ENCODE data around the gene OSBPL1A. TPM values are rescaled to one million over a fixed set of nuclear protein-coding genes. Genes with fewer than 3 reads are reported as not detected.

The OSBPL1A gene
- total and polyA plus RNA-seq, 2 of the 8 experiments (the other 6 are each of a cell fraction or from before 2014, with no cell fraction given): 53.2 to 74.9 TPM

- DNase-seq (ENCODE audit: low read depth in 1 of 2, low spot score in 2 of 2) (peak in 1 of 2 experiments; percentile 17), FAIRE-seq (no peak)
- Histone ChIP-seq H2AK5ac (ENCODE audit: low read depth, low read length) (no peak overlapping the region), H3K27ac (ENCODE audit: low read depth, low read length) (no peak overlapping the region), H3K9me3 (ENCODE audit: insufficient read depth in 2 of 2, low read depth in 1 of 2, low read length in 1 of 2) (no peaks in the 10 kb centered on the region), H4K5ac (ENCODE audit: insufficient read length, low read depth, low read length) (no peak overlapping the region), H2BK12ac (ENCODE audit: low read depth, low read length) (no peak overlapping the region), H3K14ac (ENCODE audit: insufficient read length) (no peak overlapping the region), H2BK20ac (ENCODE audit: low read length) (no peak overlapping the region), H4K8ac (ENCODE audit: extremely low read depth, insufficient read depth, low read length) (no peak overlapping the region), H3K4me2 (ENCODE audit: insufficient read depth in 1 of 2, low read depth in 2 of 2, low read length in 2 of 2) (no peak overlapping the region), H4K91ac (replicated peaks; ENCODE audit: insufficient read length, low read length) (no peak overlapping the region), H3K79me1 (ENCODE audit: low read depth, low read length) (peaks cover 2% of the 10 kb centered on the region; the same call in 1 of the 2 replicates), H2BK120ac (replicated peaks; ENCODE audit: low read depth, low read length) (no peak overlapping the region), H3K4me1 (replicated peaks in 1 of 4; ENCODE audit: control insufficient read depth in 3 of 4, insufficient read depth in 4 of 4, low read length in 3 of 4) (peaks cover 0 to 4% (median 1%) of the 10 kb centered on the region in 4 experiments; a peak in 2 of 7 replicates), H3K4ac (replicated peaks; ENCODE audit: insufficient read length, low read depth, low read length) (no peak overlapping the region), H2AFZ (ENCODE audit: low read length) (no peak overlapping the region), H3K18ac (ENCODE audit: extremely low read depth, low read length) (no peak overlapping the region), H3K79me2 (ENCODE audit: control insufficient read depth in 1 of 2, insufficient read depth in 2 of 2, low read length in 2 of 2) (peaks cover 0 to 12% of the 10 kb centered on the region in 2 experiments; a peak in 2 of 4 replicates), H3K23me2 (ENCODE audit: low read depth, low read length) (no peaks in the 10 kb centered on the region), H3K27me3 (replicated peaks in 1 of 4; ENCODE audit: control insufficient read depth in 3 of 4, extremely low read depth in 1 of 4, insufficient read depth in 3 of 4, low read length in 3 of 4) (no peaks in the 10 kb centered on the region), H2BK5ac (ENCODE audit: low read depth, low read length) (no peak overlapping the region), H3K9ac (replicated peaks in 1 of 4; ENCODE audit: extremely low read depth in 1 of 4, low read depth in 3 of 4, low read length in 3 of 4) (no peak overlapping the region), H3K4me3 (ENCODE audit: extremely low read depth in 1 of 4, insufficient read depth in 2 of 4, low read depth in 3 of 4, low read length in 4 of 4) (no peak overlapping the region), H2BK15ac (ENCODE audit: low read length) (no peak overlapping the region), H4K20me1 (replicated peaks in 1 of 2; ENCODE audit: control insufficient read depth in 1 of 2, insufficient read depth in 2 of 2, low read length in 2 of 2) (peaks cover 0 to 3% of the 10 kb centered on the region in 2 experiments), H3K56ac (replicated peaks; ENCODE audit: insufficient read length, low read depth, low read length) (no peak overlapping the region), H3K23ac (ENCODE audit: insufficient read length) (no peak overlapping the region), H3K36me3 (ENCODE audit: control insufficient read depth in 2 of 4, insufficient read depth in 4 of 4, low read length in 3 of 4) (peaks cover 9 to 48% (median 27%) of the 10 kb centered on the region in 4 experiments)
- POLR2A ChIA-PET (ENCODE audit: partially characterized antibody): interaction anchor here (1.1 to 1.7 kb wide), 2 partner anchors 27 to 29 kb away, joined by 4 to 5 read pairs; partner anchors contain the start of gene OSBPL1A
- 94% methylated on average over 1 of the region's 1 CpG; no CpG with 5 or more reads in 1 of the 2 experiments for WGBS, 2 experiments (ENCODE audit: extremely low coverage in 1 of 2, insufficient coverage in 1 of 2, insufficient read length in 1 of 2, insufficient replicate concordance in 2 of 2, low coverage in 1 of 2, low lambda C conversion rate in 2 of 2, missing lambda C conversion rate in 1 of 2)
- CTCF ChIA-PET (ENCODE audit: partially characterized antibody): interaction anchor here (0.9 to 3.0 kb wide), 6 partner anchors 10 to 193 kb away, joined by 3 to 27 read pairs (median 4); no protein-coding TSS in a partner anchor
- no peak for TF ChIP-seq CBX5 (IDR thresholded peaks at IDR 0.05; ENCODE audit: low read depth, low read length)
- TF ChIP-seq EP300 (IDR thresholded peaks at IDR 0.05; ENCODE audit: borderline replicate concordance in 1 of 2, low read depth in 2 of 2, low read length in 2 of 2): no peak
- no peak for TF ChIP-seq TAF7 (optimal IDR thresholded peaks at IDR 0.05; ENCODE audit: borderline replicate concordance, low read depth, low read length)
- no peak for TF ChIP-seq CHD1 (IDR thresholded peaks at IDR 0.05; ENCODE audit: low read depth, low read length)
- TF ChIP-seq YY1 (IDR thresholded peaks at IDR 0.05; ENCODE audit: low read depth, low read length): no peak
- TF ChIP-seq EZH2 (IDR thresholded peaks at IDR 0.05; ENCODE audit: low read depth, low read length, severe bottlenecking): no peak
These were observed 28.2 kb downstream of the OSBPL1A start for GRCh38 chr18:24369426-24369825.
